ENCODE measurements around the gene BIN1. TPM values are rescaled to one million over a fixed set of nuclear protein-coding genes. Genes with fewer than 3 reads are reported as not detected.

The BIN1 gene
- total RNA-seq, 2 donors from 2014 or later, result 41.7 to 45.9 TPM

DNA sequence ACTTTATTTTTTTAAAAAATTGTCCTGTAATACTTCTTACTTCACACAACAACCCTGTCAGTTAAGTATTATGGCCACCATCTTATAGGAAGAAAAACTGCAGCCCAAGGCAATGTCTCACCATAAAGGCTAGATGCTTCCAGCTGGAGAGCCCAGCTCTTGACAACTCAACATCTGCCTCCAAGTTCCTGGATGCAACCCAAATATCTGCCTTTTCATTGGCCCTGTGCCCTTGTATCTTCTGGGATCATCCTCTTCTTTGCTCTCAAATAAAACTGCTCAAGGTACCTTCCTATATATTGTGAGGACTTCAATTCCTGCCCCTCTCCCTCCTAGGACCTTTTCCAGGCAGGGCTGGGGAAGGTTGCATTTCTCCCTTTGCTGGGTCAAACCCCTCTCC lies 69.5 kb downstream of the BIN1 start:
- no peaks in the 10 kb centered on the region for H3K9me3 ChIP-seq (ENCODE audit: control insufficient read depth, low read length)
- H3K9ac ChIP-seq (ENCODE audit: extremely low read depth, low read length, poor library complexity, severe bottlenecking), result no peak overlapping the region
- Mint-ChIP-seq H3K9me3 (no peaks in the 10 kb centered on the region), H3K27me3 (ENCODE audit: insufficient read depth) (no peaks in the 10 kb centered on the region), H3K36me3 (ENCODE audit: low read depth) (no peaks in the 10 kb centered on the region), H3K4me3 (no peak overlapping the region), H3K4me1 (no peaks in the 10 kb centered on the region), H3K27ac (no peak overlapping the region)
- DNase-seq, result no peak
- no peaks in the 10 kb centered on the region for H3K27me3 ChIP-seq (ENCODE audit: control insufficient read depth, insufficient read depth, low read length, poor library complexity, severe bottlenecking)
- H3K4me1 ChIP-seq (ENCODE audit: control insufficient read depth, insufficient read depth, low read length), result no peaks in the 10 kb centered on the region
- no peak overlapping the region for H3K27ac ChIP-seq (ENCODE audit: low read depth, low read length)
- H3K4me3 ChIP-seq (ENCODE audit: low read length), result no peak overlapping the region
- H3K36me3 ChIP-seq (ENCODE audit: control insufficient read depth, insufficient read depth, low read length), result no peaks in the 10 kb centered on the region
- no peak for TF ChIP-seq CTCF (conservative IDR thresholded peaks at IDR 0.05)

- Mint-ChIP-seq H3K27me3 (ENCODE audit: insufficient read depth) (no peaks in the 10 kb centered on the region), H3K4me1 (no peaks in the 10 kb centered on the region), H3K9me3 (no peaks in the 10 kb centered on the region), H3K4me3 (no peak overlapping the region), H3K27ac (no peak overlapping the region), H3K36me3 (ENCODE audit: low read depth) (no peaks in the 10 kb centered on the region)
- no peaks in the 10 kb centered on the region for H3K4me1 ChIP-seq (ENCODE audit: control insufficient read depth, insufficient read depth, low read length)
- no peaks in the 10 kb centered on the region for H3K9me3 ChIP-seq (ENCODE audit: control insufficient read depth, low read length)
- no peak overlapping the region for H3K4me3 ChIP-seq (ENCODE audit: low read length)
- no peaks in the 10 kb centered on the region for H3K27me3 ChIP-seq (ENCODE audit: control insufficient read depth, insufficient read depth, low read length, poor library complexity, severe bottlenecking)
- WGBS, 2 experiments (ENCODE audit: insufficient coverage in 1 of 2, insufficient read length in 1 of 2), result 88 to 89% methylated on average over 6 to 11 of the region's 11 CpGs
- no peaks in the 10 kb centered on the region for H3K36me3 ChIP-seq (ENCODE audit: control insufficient read depth, insufficient read depth, low read length)
- DNase-seq, result peak; percentile 7
- H3K9ac ChIP-seq (ENCODE audit: extremely low read depth, low read length, poor library complexity, severe bottlenecking), result no peak overlapping the region
- peak; percentile 51 for TF ChIP-seq CTCF (conservative IDR thresholded peaks at IDR 0.05)
- H3K27ac ChIP-seq (ENCODE audit: low read depth, low read length), result no peak overlapping the region
Observed at GRCh38 chr2:127034883-127035611, 71.9 kb downstream of the BIN1 start.

DNA sequence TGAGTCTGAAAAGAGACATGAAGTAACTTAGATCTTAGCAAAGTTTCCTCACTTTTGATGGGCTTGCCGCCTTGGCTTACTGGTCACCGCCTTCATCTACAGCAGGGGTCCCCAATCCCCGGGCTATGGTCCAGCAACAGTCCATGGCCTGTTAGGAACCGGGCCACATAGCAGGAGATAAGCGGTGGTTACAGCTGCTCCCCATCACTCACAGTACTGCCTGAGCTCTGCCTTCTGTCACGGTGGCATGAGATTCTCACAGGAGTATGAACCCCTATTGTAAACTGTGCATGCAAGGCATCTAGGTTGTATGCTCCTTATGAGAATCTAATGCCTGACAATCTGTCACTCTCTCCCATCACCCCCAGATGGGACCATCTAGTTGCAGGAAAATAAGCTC lies 72.9 kb downstream of the BIN1 start:
- Histone ChIP-seq H3K9ac (ENCODE audit: extremely low read depth, low read length, poor library complexity, severe bottlenecking) (no peak overlapping the region), H3K27ac (ENCODE audit: low read depth, low read length) (no peak overlapping the region), H3K9me3 (ENCODE audit: control insufficient read depth, low read length) (no peaks in the 10 kb centered on the region), H3K4me3 (ENCODE audit: low read length) (no peak overlapping the region), H3K4me1 (ENCODE audit: control insufficient read depth, insufficient read depth, low read length) (no peaks in the 10 kb centered on the region), H3K36me3 (ENCODE audit: control insufficient read depth, insufficient read depth, low read length) (no peaks in the 10 kb centered on the region), H3K27me3 (ENCODE audit: control insufficient read depth, insufficient read depth, low read length, poor library complexity, severe bottlenecking) (no peaks in the 10 kb centered on the region)
- 89 to 93% methylated on average over 6 of the region's 6 CpGs for WGBS, 2 experiments (ENCODE audit: insufficient coverage in 1 of 2, insufficient read length in 1 of 2)
- no peaks in the 10 kb centered on the region for H3K36me3 Mint-ChIP-seq (ENCODE audit: low read depth)
- no peak overlapping the region for H3K27ac Mint-ChIP-seq
- H3K4me1 Mint-ChIP-seq, result no peaks in the 10 kb centered on the region
- no peak for TF ChIP-seq CTCF (conservative IDR thresholded peaks at IDR 0.05)
- peak; percentile 21 for DNase-seq
- no peaks in the 10 kb centered on the region for H3K27me3 Mint-ChIP-seq (ENCODE audit: insufficient read depth)
- no peaks in the 10 kb centered on the region for H3K9me3 Mint-ChIP-seq
- H3K4me3 Mint-ChIP-seq, result no peak overlapping the region

Measured in endodermal cell (in vitro differentiated cells).